HCT116 (cell line): ENCODE measurements around the gene SYT9. TPM values are rescaled to one million over a fixed set of nuclear protein-coding genes. Genes with fewer than 3 reads are reported as not detected.

ENCODE experiments used
- ATAC-seq: fragments of 200-7000 bp; cut with Tn5 transposase; 2 replicates; pipeline ENCODE4 v1.9.1; 2020; ENCODE audit warnings: mild to moderate bottlenecking, moderate library complexity
- BruUV-seq: library from RNA; stranded (reverse); fragments of 400-500 nt; replicated peaks from 2 replicates; lab custom pipeline; 2021; lab: Mats Ljungman, UMichigan
- CTCF ChIA-PET: fragments of 300-600 bp; sonication (Branson Sonifier 250); formaldehyde crosslinking; loops from one replicate; lab custom pipeline; 2021; ENCODE audit warnings: antibody characterized with exemption; lab: Charles Lee
- POLR2A ChIA-PET: fragments of 300-600, 350-600 bp; sonication (Branson Sonifier 250); formaldehyde crosslinking; loops from one replicate; lab custom pipeline; 2021; ENCODE audit warnings: antibody characterized with exemption; lab: Charles Lee
- RAD21 ChIA-PET, 2 experiments: fragments of 300-600 bp; sonication (Branson Sonifier 250); formaldehyde crosslinking; loops; one replicate each; lab custom pipeline; 2023; ENCODE audit warnings: low total read pairs in 2 of 2; ENCODE audit not compliant: uncharacterized antibody in 2 of 2, unreplicated experiment in 2 of 2, low non-redundant PET in 1 of 2; lab: Charles Lee
- DNase-seq: peaks from one replicate; pipeline ENCODE4 v3.0.0-alpha.2; 2010; ENCODE audit warnings: low read depth, low spot score
- H2AFZ ChIP-seq: fragments of 200-600 bp; shearing (Covaris generic), sonication (generic); 2 replicates; pipeline ENCODE4 v1.6.1; 2017; ENCODE audit warnings: low read depth, mixed run types, mixed read lengths, antibody characterized with exemption, low read length; ENCODE audit not compliant: poor library complexity, severe bottlenecking
- H3K27ac ChIP-seq: 2 replicates; pipeline ENCODE4 v1.5.1; 2012; ENCODE audit warnings: low read depth, low read length
- H3K27me3 ChIP-seq: fragments of 200-600 bp; sonication (generic); 2 replicates; pipeline ENCODE4 v1.6.1; 2016; ENCODE audit warnings: mixed run types, low read length, mixed read lengths; ENCODE audit not compliant: insufficient read depth
- H3K36me3 ChIP-seq, 2 experiments: fragments of 200-500 bp in 1 of 2; fragments of 200-600 bp in 1 of 2; sonication (Bioruptor generic) in 1 of 2; sonication (generic) in 1 of 2; 2 replicates each; pipeline versions ENCODE4 v1.5.1 to v1.6.1; 2014 to 2016; ENCODE audit warnings: low read length in 2 of 2, inconsistent platforms in 1 of 2, mixed read lengths in 1 of 2, mixed run types in 1 of 2; ENCODE audit not compliant: insufficient read depth in 2 of 2, control insufficient read depth in 1 of 2
- H3K4me1 ChIP-seq, 2 experiments: fragments of 200-600 bp in 1 of 2; sonication (generic) in 1 of 2; 2 replicates each; pipeline versions ENCODE4 v1.5.1 to v1.6.1; 2012 to 2017; ENCODE audit warnings: low read length in 2 of 2, inconsistent platforms in 1 of 2, mild to moderate bottlenecking in 1 of 2, mixed read lengths in 1 of 2, mixed run types in 1 of 2, moderate library complexity in 1 of 2; ENCODE audit not compliant: insufficient read depth in 2 of 2, control insufficient read depth in 1 of 2
- H3K4me2 ChIP-seq: fragments of 200-600 bp; sonication (generic); 2 replicates; pipeline ENCODE4 v1.6.1; 2017; ENCODE audit warnings: mixed run types, low read length, mixed read lengths
- H3K4me3 ChIP-seq, 2 experiments: fragments of 200-600 bp in 1 of 2; sonication (generic) in 1 of 2; replicated peaks in 1 of 2; 2 replicates each; pipeline ENCODE4 v1.5.1; 2011 to 2016; ENCODE audit warnings: low read length in 2 of 2, control low read depth in 1 of 2, low read depth in 1 of 2, mild to moderate bottlenecking in 1 of 2, mixed read lengths in 1 of 2, mixed run types in 1 of 2
- H3K79me2 ChIP-seq: fragments of 200-600 bp; sonication (generic); 2 replicates; pipeline ENCODE4 v1.6.1; 2017; ENCODE audit warnings: mild to moderate bottlenecking, mixed run types, low read length, moderate library complexity, mixed read lengths; ENCODE audit not compliant: insufficient read depth
- H3K9ac ChIP-seq: fragments of 200-600 bp; sonication (generic); 2 replicates; pipeline ENCODE4 v1.6.1; 2016; ENCODE audit warnings: low read length, mixed read lengths
- H3K9me2 ChIP-seq: fragments of 200-600 bp; sonication (generic), shearing (Covaris generic); 2 replicates; pipeline ENCODE4 v1.6.1; 2017; ENCODE audit warnings: mixed run types, mild to moderate bottlenecking, moderate library complexity; ENCODE audit not compliant: insufficient read depth
- H3K9me3 ChIP-seq, 2 experiments: fragments of 200-500 bp in 1 of 2; fragments of 200-600 bp in 1 of 2; sonication (Bioruptor generic) in 1 of 2; sonication (generic) in 1 of 2; 2 replicates each; pipeline ENCODE4 v1.6.1; 2014 to 2017; ENCODE audit warnings: low read length in 2 of 2, mixed read lengths in 2 of 2, inconsistent platforms in 1 of 2, low read depth in 1 of 2, mild to moderate bottlenecking in 1 of 2, mixed run types in 1 of 2, moderate library complexity in 1 of 2; ENCODE audit not compliant: control insufficient read depth in 1 of 2, insufficient read depth in 1 of 2
- H4K20me1 ChIP-seq: fragments of 200-600 bp; sonication (generic), shearing (Covaris generic); 2 replicates; pipeline ENCODE4 v1.6.1; 2017; ENCODE audit warnings: mixed run types, mild to moderate bottlenecking, moderate library complexity; ENCODE audit not compliant: insufficient read depth
- EGR1 ChIP-seq: IDR thresholded peaks from 2 replicates; pipeline ENCODE4 v1.6.1; 2012; ENCODE audit warnings: low read depth
- EZH2 ChIP-seq: fragments of 200-600 bp; sonication (generic); IDR thresholded peaks from 2 replicates; pipeline ENCODE4 v1.6.1; 2017; ENCODE audit warnings: antibody characterized with exemption, mixed run types
- EZH2phosphoT487 ChIP-seq: fragments of 200-600 bp; IDR thresholded peaks from 2 replicates; pipeline ENCODE4 v1.6.1; 2018; ENCODE audit warnings: antibody characterized with exemption, borderline replicate concordance
- POLR2AphosphoS5 ChIP-seq: IDR thresholded peaks from 2 replicates; pipeline ENCODE4 v1.6.1; 2011; ENCODE audit warnings: mild to moderate bottlenecking, low read depth, low read length, moderate library complexity
- RAD21 ChIP-seq: IDR thresholded peaks from 2 replicates; pipeline ENCODE4 v1.6.1; 2012; ENCODE audit warnings: low read depth, mild to moderate bottlenecking
- SP1 ChIP-seq: IDR thresholded peaks from 2 replicates; pipeline ENCODE4 v1.6.1; 2012; ENCODE audit warnings: low read depth
- YY1 ChIP-seq: IDR thresholded peaks from 2 replicates; pipeline ENCODE4 v1.6.1; 2011; ENCODE audit warnings: low read length, low read depth, moderate library complexity, mild to moderate bottlenecking; ENCODE audit not compliant: insufficient replicate concordance; ENCODE audit errors: extremely low read depth
- ZFX ChIP-seq: fragments of 450-650 bp; IDR thresholded peaks from 2 replicates; pipeline ENCODE4 v1.6.1; 2017
- intact Hi-C: fragments of 100-400 bp; cut with micrococcal nuclease; formaldehyde crosslinking; loops from 2 replicates; pipeline ENCODE4 v1.10.0; 2022
- total RNA-seq: library from RNA; stranded (reverse); gene quantifications from one replicate; pipeline ENCODE4 v1.2.1, GENCODE V29; 2021; ENCODE audit not compliant: unreplicated experiment
- TF ChIP-seq, protein P1 (sequence below): IDR thresholded peaks from 2 replicates; pipeline ENCODE4 v1.6.1; 2012
- TF ChIP-seq, protein P2 (sequence below): IDR thresholded peaks from 2 replicates; pipeline ENCODE4 v1.6.1; 2012
- TF ChIP-seq, protein P3 (sequence below), 3 experiments: fragments of 200-600 bp in 1 of 3; sonication (generic) in 1 of 3; IDR thresholded peaks in 2 of 3; conservative IDR thresholded peaks in 1 of 3; 2 replicates each; pipeline ENCODE4 v1.5.1; 2012 to 2017; ENCODE audit warnings: low read depth in 2 of 3, low read length in 2 of 3, antibody characterized with exemption in 1 of 3, borderline replicate concordance in 1 of 3, control low read depth in 1 of 3, mild to moderate bottlenecking in 1 of 3, mixed read lengths in 1 of 3, mixed run types in 1 of 3, moderate library complexity in 1 of 3; ENCODE audit not compliant: insufficient read depth in 1 of 3

Gene SYT9
- total RNA-seq, 1 experiment from 2014 or later, result not detected

DNA sequence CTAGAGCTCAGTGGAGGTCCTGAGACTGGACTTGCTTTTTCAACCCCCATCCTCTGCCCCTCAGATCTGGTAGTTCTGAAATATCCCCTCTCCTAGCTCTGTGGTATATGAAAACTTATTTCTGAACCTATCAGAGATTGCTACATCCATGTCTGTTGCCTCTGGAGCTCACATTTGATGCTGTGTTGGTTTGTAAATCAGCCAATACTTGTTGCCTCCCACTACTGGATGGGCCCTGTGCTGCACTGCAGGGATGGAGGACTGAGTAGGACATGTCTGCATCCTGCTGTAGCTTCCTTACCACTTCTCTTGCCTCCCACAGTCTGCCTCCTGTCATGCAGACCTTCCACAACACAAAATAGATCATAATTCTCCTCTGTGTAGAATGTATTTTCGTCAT, 238.8 kb downstream of the SYT9 start:
- H2AFZ ChIP-seq, result no peak overlapping the region
- POLR2A ChIA-PET, result no interaction called here
- H3K4me2 ChIP-seq, result no peak overlapping the region
- no peak overlapping the region for H3K9ac ChIP-seq
- no TSS peak for BruUV-seq
- H3K36me3 ChIP-seq, result no peaks in the 10 kb centered on the region
- H3K4me3 ChIP-seq, result no peak overlapping the region
- H3K9me3 ChIP-seq, result no peaks in the 10 kb centered on the region
- H3K79me2 ChIP-seq, result no peaks in the 10 kb centered on the region
- no peak for ATAC-seq
- RAD21 ChIA-PET, result no interaction called here
- TF ChIP-seq, protein P1, sequence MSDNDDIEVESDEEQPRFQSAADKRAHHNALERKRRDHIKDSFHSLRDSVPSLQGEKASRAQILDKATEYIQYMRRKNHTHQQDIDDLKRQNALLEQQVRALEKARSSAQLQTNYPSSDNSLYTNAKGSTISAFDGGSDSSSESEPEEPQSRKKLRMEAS, result no peak
- TF ChIP-seq EGR1 (no peak), SP1 (no peak), POLR2AphosphoS5 (no peak), RAD21 (no peak), EZH2phosphoT487 (no peak), ZFX (no peak), EZH2 (no peak), YY1 (no peak)
- TF ChIP-seq, protein P2, sequence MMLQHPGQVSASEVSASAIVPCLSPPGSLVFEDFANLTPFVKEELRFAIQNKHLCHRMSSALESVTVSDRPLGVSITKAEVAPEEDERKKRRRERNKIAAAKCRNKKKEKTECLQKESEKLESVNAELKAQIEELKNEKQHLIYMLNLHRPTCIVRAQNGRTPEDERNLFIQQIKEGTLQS, result no peak
- TF ChIP-seq, protein P3, sequence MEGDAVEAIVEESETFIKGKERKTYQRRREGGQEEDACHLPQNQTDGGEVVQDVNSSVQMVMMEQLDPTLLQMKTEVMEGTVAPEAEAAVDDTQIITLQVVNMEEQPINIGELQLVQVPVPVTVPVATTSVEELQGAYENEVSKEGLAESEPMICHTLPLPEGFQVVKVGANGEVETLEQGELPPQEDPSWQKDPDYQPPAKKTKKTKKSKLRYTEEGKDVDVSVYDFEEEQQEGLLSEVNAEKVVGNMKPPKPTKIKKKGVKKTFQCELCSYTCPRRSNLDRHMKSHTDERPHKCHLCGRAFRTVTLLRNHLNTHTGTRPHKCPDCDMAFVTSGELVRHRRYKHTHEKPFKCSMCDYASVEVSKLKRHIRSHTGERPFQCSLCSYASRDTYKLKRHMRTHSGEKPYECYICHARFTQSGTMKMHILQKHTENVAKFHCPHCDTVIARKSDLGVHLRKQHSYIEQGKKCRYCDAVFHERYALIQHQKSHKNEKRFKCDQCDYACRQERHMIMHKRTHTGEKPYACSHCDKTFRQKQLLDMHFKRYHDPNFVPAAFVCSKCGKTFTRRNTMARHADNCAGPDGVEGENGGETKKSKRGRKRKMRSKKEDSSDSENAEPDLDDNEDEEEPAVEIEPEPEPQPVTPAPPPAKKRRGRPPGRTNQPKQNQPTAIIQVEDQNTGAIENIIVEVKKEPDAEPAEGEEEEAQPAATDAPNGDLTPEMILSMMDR (IDR thresholded peaks at IDR 0.05 in 2 of 3, conservative IDR thresholded peaks at IDR 0.05 in 1 of 3; ENCODE audit: borderline replicate concordance in 1 of 3, insufficient read depth in 1 of 3, low read depth in 2 of 3, low read length in 2 of 3), result no peak
- intact Hi-C loops, result no loop called here
- no peak overlapping the region for H3K27ac ChIP-seq
- peaks cover 51% of the 10 kb centered on the region for H3K27me3 ChIP-seq
- CTCF ChIA-PET, result no interaction called here
- no peak for DNase-seq
- H3K9me2 ChIP-seq, result no peaks in the 10 kb centered on the region
- H3K4me1 ChIP-seq, result no peaks in the 10 kb centered on the region
- H4K20me1 ChIP-seq, result no peaks in the 10 kb centered on the region
